Liver (tissue), 3 donors: Measurements from ENCODE around the gene TMEM87A.

ENCODE experiments used
- CTCF ChIP-seq: fragments of 150-350 bp; IDR thresholded peaks from 2 replicates; pipeline ENCODE4 v1.5.1; 2017; ENCODE audit warnings: improper control_type of control experiment, low read depth, low read length; ENCODE audit not compliant: missing input control
- EGR1 ChIP-seq, 2 donors: IDR thresholded peaks; 2 replicates each; pipeline ENCODE4 v1.6.1; 2016 to 2018; ENCODE audit warnings: antibody characterized with exemption in 2 of 2, low read depth in 2 of 2
- FOXA1 ChIP-seq: IDR thresholded peaks from 2 replicates; pipeline ENCODE4 v1.6.1; 2016; ENCODE audit warnings: antibody characterized with exemption
- JUND ChIP-seq, 2 donors: IDR thresholded peaks; 2 replicates each; pipeline ENCODE4 v1.6.1; 2016; ENCODE audit warnings: antibody characterized with exemption in 2 of 2
- NR2F2 ChIP-seq: IDR thresholded peaks from 2 replicates; pipeline ENCODE4 v1.6.1; 2016; ENCODE audit warnings: antibody characterized with exemption
- RAD21 ChIP-seq, 2 donors: IDR thresholded peaks; 2 replicates each; pipeline ENCODE4 v1.6.1; 2016; ENCODE audit warnings: antibody characterized with exemption in 2 of 2, mild to moderate bottlenecking in 2 of 2
- SP1 ChIP-seq: IDR thresholded peaks from 2 replicates; pipeline ENCODE4 v1.6.1; 2018; ENCODE audit warnings: antibody characterized with exemption, mild to moderate bottlenecking
- TAF1 ChIP-seq: conservative IDR thresholded peaks from 2 replicates; pipeline ENCODE4 v1.6.1; 2016; ENCODE audit warnings: antibody characterized with exemption, mild to moderate bottlenecking
- YY1 ChIP-seq: IDR thresholded peaks from 2 replicates; pipeline ENCODE4 v1.6.1; 2016; ENCODE audit warnings: antibody characterized with exemption, mild to moderate bottlenecking
- TF ChIP-seq, protein P1 (sequence below): IDR thresholded peaks from 2 replicates; pipeline ENCODE4 v1.6.1; 2016; ENCODE audit warnings: antibody characterized with exemption, mild to moderate bottlenecking
- donor health status: healthy.
- donor health status: healthy.

DNA sequence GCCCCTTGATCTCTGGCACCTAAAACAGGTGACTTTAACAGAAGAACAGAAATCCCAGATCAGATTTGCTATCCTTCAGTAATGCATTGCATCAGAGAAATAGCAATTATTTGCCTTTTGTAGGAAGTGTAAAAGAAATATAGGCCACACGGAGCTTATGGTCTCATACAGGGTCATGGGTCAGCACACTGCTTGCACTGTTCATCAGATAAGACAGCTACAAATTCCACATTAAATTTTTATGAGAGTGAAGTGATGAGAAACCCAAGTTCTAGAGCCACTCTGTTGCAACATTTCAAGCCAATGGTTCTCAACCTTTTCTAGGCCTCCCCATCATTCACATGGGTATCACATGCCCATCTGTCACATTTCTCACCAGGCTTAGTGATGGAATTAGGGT is 33.4 kb upstream of the TMEM87A start:
- no peak for TF ChIP-seq JUND (IDR thresholded peaks at IDR 0.05)
- no peak for TF ChIP-seq FOXA1
- TF ChIP-seq CTCF: no peak
- TF ChIP-seq RAD21 (IDR thresholded peaks at IDR 0.05): no peak
- TF ChIP-seq, protein P1, sequence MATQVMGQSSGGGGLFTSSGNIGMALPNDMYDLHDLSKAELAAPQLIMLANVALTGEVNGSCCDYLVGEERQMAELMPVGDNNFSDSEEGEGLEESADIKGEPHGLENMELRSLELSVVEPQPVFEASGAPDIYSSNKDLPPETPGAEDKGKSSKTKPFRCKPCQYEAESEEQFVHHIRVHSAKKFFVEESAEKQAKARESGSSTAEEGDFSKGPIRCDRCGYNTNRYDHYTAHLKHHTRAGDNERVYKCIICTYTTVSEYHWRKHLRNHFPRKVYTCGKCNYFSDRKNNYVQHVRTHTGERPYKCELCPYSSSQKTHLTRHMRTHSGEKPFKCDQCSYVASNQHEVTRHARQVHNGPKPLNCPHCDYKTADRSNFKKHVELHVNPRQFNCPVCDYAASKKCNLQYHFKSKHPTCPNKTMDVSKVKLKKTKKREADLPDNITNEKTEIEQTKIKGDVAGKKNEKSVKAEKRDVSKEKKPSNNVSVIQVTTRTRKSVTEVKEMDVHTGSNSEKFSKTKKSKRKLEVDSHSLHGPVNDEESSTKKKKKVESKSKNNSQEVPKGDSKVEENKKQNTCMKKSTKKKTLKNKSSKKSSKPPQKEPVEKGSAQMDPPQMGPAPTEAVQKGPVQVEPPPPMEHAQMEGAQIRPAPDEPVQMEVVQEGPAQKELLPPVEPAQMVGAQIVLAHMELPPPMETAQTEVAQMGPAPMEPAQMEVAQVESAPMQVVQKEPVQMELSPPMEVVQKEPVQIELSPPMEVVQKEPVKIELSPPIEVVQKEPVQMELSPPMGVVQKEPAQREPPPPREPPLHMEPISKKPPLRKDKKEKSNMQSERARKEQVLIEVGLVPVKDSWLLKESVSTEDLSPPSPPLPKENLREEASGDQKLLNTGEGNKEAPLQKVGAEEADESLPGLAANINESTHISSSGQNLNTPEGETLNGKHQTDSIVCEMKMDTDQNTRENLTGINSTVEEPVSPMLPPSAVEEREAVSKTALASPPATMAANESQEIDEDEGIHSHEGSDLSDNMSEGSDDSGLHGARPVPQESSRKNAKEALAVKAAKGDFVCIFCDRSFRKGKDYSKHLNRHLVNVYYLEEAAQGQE: no peak
- no peak for TF ChIP-seq TAF1
- TF ChIP-seq NR2F2: no peak
- TF ChIP-seq EGR1 (IDR thresholded peaks at IDR 0.05; ENCODE audit: low read depth in 2 of 2): no peak
- TF ChIP-seq SP1: no peak
- TF ChIP-seq YY1: no peak
